Stomach (tissue), 4 donors: ENCODE measurements around the gene SYT15.

Source experiments
- CTCF ChIP-seq, 7 experiments: fragments of 450-650 bp in 4 of 7; fragments of 200-600 bp in 3 of 7; sonication (generic) in 3 of 7; IDR thresholded peaks; one replicate each; pipeline ENCODE4 v1.5.1; 2016 to 2019; ENCODE audit warnings: antibody characterized with exemption in 7 of 7, control low read depth in 2 of 7, mild to moderate bottlenecking in 1 of 7
- POLR2A ChIP-seq, 4 donors: fragments of 450-650 bp; IDR thresholded peaks; one replicate each; pipeline ENCODE4 v1.6.1; 2016; ENCODE audit warnings: antibody characterized with exemption in 4 of 4, control low read depth in 2 of 4, mild to moderate bottlenecking in 1 of 4, moderate library complexity in 1 of 4
- POLR2AphosphoS5 ChIP-seq, 3 donors: sonication (generic); formaldehyde crosslinking; IDR thresholded peaks; one replicate each; pipeline ENCODE4 v1.6.1; 2016; ENCODE audit warnings: antibody characterized with exemption in 3 of 3

GRCh38 chr10:46534828-46535524 lies 44.0 kb upstream of the SYT15 start:
- TF ChIP-seq POLR2A (IDR thresholded peaks at IDR 0.05) (no peak), POLR2AphosphoS5 (IDR thresholded peaks at IDR 0.05) (no peak), CTCF (IDR thresholded peaks at IDR 0.05) (no peak)
